ENCODE data around the gene RAB34. TPM values are rescaled to one million over a fixed set of nuclear protein-coding genes. Genes with fewer than 3 reads are reported as not detected.

The RAB34 gene
- polyA plus RNA-seq, 1 experiment, result 389 TPM

GRCh38 chr17:28675980-28676379 lies 41.7 kb downstream of the RAB34 start:
- H3K9me3 ChIP-seq (ENCODE audit: control insufficient read depth, insufficient read depth, low read length), result no peaks in the 10 kb centered on the region
- ChIA-PET CTCF (no interaction called here), POLR2A (interaction anchor here (1.0 kb wide), 1 partner anchor 31 kb away, joined by 3 read pairs; the partner anchor contains the start of gene BLTP2)
- no peaks in the 10 kb centered on the region for H3K27me3 ChIP-seq (ENCODE audit: control insufficient read depth, insufficient read depth, low read length)
- no peak overlapping the region for H3K27ac ChIP-seq (ENCODE audit: low read depth, low read length)
- TF ChIP-seq CTCF (IDR thresholded peaks at IDR 0.05; ENCODE audit: low read depth, low read length), result no peak
- no peak for DNase-seq (ENCODE audit: low read depth, low spot score)
- no peak overlapping the region for H3K4me3 ChIP-seq (ENCODE audit: low read depth, low read length)

DNA sequence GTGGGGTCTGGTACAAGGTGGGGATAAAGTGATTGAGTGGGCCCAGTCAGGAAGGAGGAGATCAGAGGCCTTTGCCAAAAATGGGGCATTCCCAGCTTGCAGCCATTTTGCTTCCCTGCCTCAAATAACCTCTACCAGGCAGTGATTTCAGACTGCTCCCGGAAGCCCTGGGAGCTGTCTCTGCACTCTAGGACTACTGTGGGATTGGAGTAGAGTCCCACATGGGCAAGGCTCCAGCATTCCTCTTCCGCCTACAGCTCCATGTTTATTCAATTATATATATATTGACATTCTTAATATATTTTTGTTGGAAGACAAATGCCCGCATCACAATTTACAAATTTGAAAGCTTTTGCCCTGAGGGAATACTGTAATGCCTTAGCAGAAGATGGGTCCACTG lies 42.2 kb downstream of the RAB34 start:
- Histone ChIP-seq H3K4me3 (ENCODE audit: low read depth, low read length) (no peak overlapping the region), H3K9me3 (ENCODE audit: control insufficient read depth, insufficient read depth, low read length) (no peaks in the 10 kb centered on the region), H3K27me3 (ENCODE audit: control insufficient read depth, insufficient read depth, low read length) (no peaks in the 10 kb centered on the region), H3K27ac (ENCODE audit: low read depth, low read length) (no peak overlapping the region)
- POLR2A ChIA-PET, result interaction anchor here (1.0 kb wide), 1 partner anchor 30 kb away, joined by 3 read pairs; the partner anchor contains the start of gene BLTP2
- DNase-seq (ENCODE audit: low read depth, low spot score), result no peak
- TF ChIP-seq CTCF (IDR thresholded peaks at IDR 0.05; ENCODE audit: low read depth, low read length), result no peak
- CTCF ChIA-PET, result interaction anchor here (1.3 kb wide), 1 partner anchor 29 kb away, joined by 9 read pairs; no protein-coding TSS in a partner anchor

GRCh38 chr17:28669918-28670317 lies 47.8 kb downstream of the RAB34 start:
- ChIA-PET CTCF (interaction anchor here (0.6 kb wide), 1 partner anchor 63 kb away, joined by 5 read pairs; no protein-coding TSS in a partner anchor), POLR2A (no interaction called here)
- Histone ChIP-seq H3K27ac (ENCODE audit: low read depth, low read length) (no peak overlapping the region), H3K9me3 (ENCODE audit: control insufficient read depth, insufficient read depth, low read length) (no peaks in the 10 kb centered on the region), H3K4me3 (ENCODE audit: low read depth, low read length) (no peak overlapping the region), H3K27me3 (ENCODE audit: control insufficient read depth, insufficient read depth, low read length) (no peaks in the 10 kb centered on the region)
- TF ChIP-seq CTCF (IDR thresholded peaks at IDR 0.05; ENCODE audit: low read depth, low read length), result no peak
- no peak for DNase-seq (ENCODE audit: low read depth, low spot score)

- Histone ChIP-seq H3K27me3 (ENCODE audit: control insufficient read depth, insufficient read depth, low read length) (no peaks in the 10 kb centered on the region), H3K4me3 (ENCODE audit: low read depth, low read length) (no peak overlapping the region), H3K9me3 (ENCODE audit: control insufficient read depth, insufficient read depth, low read length) (no peaks in the 10 kb centered on the region), H3K27ac (ENCODE audit: low read depth, low read length) (no peak overlapping the region)
- TF ChIP-seq CTCF (IDR thresholded peaks at IDR 0.05; ENCODE audit: low read depth, low read length), result no peak
- CTCF ChIA-PET, result interaction anchor here (0.9 to 1.5 kb wide), 2 partner anchors 21 to 23 kb away, joined by 3 to 5 read pairs; partner anchors contain the start of gene BLTP2
- POLR2A ChIA-PET, result interaction anchor here (0.5 to 1.0 kb wide), 2 partner anchors 21 to 37 kb away, joined by 3 read pairs; no protein-coding TSS in a partner anchor
- DNase-seq (ENCODE audit: low read depth, low spot score), result no peak
These were observed 49.8 kb downstream of the RAB34 start for GRCh38 chr17:28667870-28668269.

DNA sequence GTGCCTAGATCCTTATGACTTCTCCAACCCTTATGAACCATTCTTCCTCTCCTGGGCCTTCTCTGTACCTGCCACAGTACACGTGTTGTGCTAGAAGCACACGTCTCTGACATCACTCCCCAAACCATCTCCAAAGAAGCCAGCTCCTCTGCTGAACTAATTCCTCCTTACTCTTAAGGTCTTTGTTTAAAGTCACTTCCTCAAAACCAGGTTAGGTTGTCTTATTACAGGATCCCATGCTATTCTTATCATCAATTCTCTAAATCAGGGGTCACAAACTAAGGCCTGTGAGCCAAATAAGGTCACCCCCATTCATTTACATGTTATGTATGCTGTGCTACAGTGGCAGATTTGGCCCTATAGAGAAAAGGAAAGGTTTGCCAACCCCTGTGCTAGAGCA lies 51.7 kb downstream of the RAB34 start:
- CTCF ChIA-PET, result interaction anchor here (0.6 kb wide), 1 partner anchor 46 kb away, joined by 3 read pairs; no protein-coding TSS in a partner anchor
- no peak overlapping the region for H3K27ac ChIP-seq (ENCODE audit: low read depth, low read length)
- POLR2A ChIA-PET, result no interaction called here
- no peaks in the 10 kb centered on the region; the same call in 1 of the 2 replicates for H3K9me3 ChIP-seq (ENCODE audit: control insufficient read depth, insufficient read depth, low read length)
- no peak overlapping the region for H3K4me3 ChIP-seq (ENCODE audit: low read depth, low read length)
- TF ChIP-seq CTCF (IDR thresholded peaks at IDR 0.05; ENCODE audit: low read depth, low read length), result no peak
- H3K27me3 ChIP-seq (ENCODE audit: control insufficient read depth, insufficient read depth, low read length), result no peaks in the 10 kb centered on the region
- no peak for DNase-seq (ENCODE audit: low read depth, low spot score)

Small RNAs within 50 kb of the gene (small RNA-seq; reads per million reads assigned to genes)
- gene SNORD42A (ENCODE audit: insufficient read length, low read depth) (not detected), gene SNORD42B (ENCODE audit: insufficient read length, low read depth) (1.3 reads per million), gene SNORD4A (ENCODE audit: insufficient read length, low read depth) (not detected), gene SNORD4B (ENCODE audit: insufficient read length, low read depth) (not detected)

Other genes starting within 250 kb of the RAB34 start
- gene SLC13A2, start 244.2 kb downstream of the RAB34 start, polyA plus RNA-seq (2011; rRNA removed), result not detected in 2 replicates
- not detected in 2 replicates for gene FOXN1, start 211.5 kb downstream of the RAB34 start, polyA plus RNA-seq (2011; rRNA removed)
- gene UNC119, start 165.2 kb downstream of the RAB34 start, polyA plus RNA-seq (2011; rRNA removed), result 51.2 and 54.3 TPM in 2 replicates
- gene PIGS, start 146.3 kb downstream of the RAB34 start, polyA plus RNA-seq (2011; rRNA removed), result 51.8 and 64.8 TPM in 2 replicates
- gene ALDOC, start 141.0 kb downstream of the RAB34 start, polyA plus RNA-seq (2011; rRNA removed), result 46.3 and 48.6 TPM in 2 replicates
- gene SPAG5, start 118.8 kb downstream of the RAB34 start, polyA plus RNA-seq (2011; rRNA removed), result 17.0 and 17.4 TPM in 2 replicates
- gene RSKR, start 103.7 kb downstream of the RAB34 start, polyA plus RNA-seq (2011; rRNA removed), result 4.6 and 6.0 TPM in 2 replicates
- gene BLTP2, start 72.7 kb downstream of the RAB34 start, polyA plus RNA-seq (2011; rRNA removed), result 141 and 156 TPM in 2 replicates
- gene SDF2, start 56.0 kb downstream of the RAB34 start, polyA plus RNA-seq (2011; rRNA removed), result 76.1 and 79.4 TPM in 2 replicates
- 41.0 and 52.2 TPM in 2 replicates for gene SUPT6H, start 55.7 kb downstream of the RAB34 start, polyA plus RNA-seq (2011; rRNA removed)
- 0.51 and 0.52 TPM in 2 replicates for gene PROCA1, start 6.0 kb downstream of the RAB34 start, polyA plus RNA-seq (2011; rRNA removed)
- 1,337 and 1,690 TPM in 2 replicates for gene RPL23A, start 2.1 kb upstream of the RAB34 start, polyA plus RNA-seq (2011; rRNA removed)
- 11.8 and 13.1 TPM in 2 replicates for gene TLCD1, start 8.4 kb upstream of the RAB34 start, polyA plus RNA-seq (2011; rRNA removed)
- gene NEK8, start 10.9 kb upstream of the RAB34 start, polyA plus RNA-seq (2011; rRNA removed), result 2.5 and 3.0 TPM in 2 replicates
- 26.1 and 38.8 TPM in 2 replicates for gene TRAF4, start 26.1 kb upstream of the RAB34 start, polyA plus RNA-seq (2011; rRNA removed)
- 8.3 and 11.0 TPM in 2 replicates for gene FAM222B, start 124.9 kb upstream of the RAB34 start, polyA plus RNA-seq (2011; rRNA removed)
- 45.7 and 54.4 TPM in 2 replicates for gene ERAL1, start 137.1 kb upstream of the RAB34 start, polyA plus RNA-seq (2011; rRNA removed)
- gene FLOT2, start 179.9 kb upstream of the RAB34 start, polyA plus RNA-seq (2011; rRNA removed), result 80.5 and 83.9 TPM in 2 replicates
- gene DHRS13, start 185.2 kb upstream of the RAB34 start, polyA plus RNA-seq (2011; rRNA removed), result 2.9 and 3.1 TPM in 2 replicates
- gene PHF12, start 233.7 kb upstream of the RAB34 start, polyA plus RNA-seq (2011; rRNA removed), result 13.6 and 17.8 TPM in 2 replicates

Measured in AG04450 (cell line).